Keratinocyte (primary cell): ENCODE data around the gene VPS4B. TPM values are rescaled to one million over a fixed set of nuclear protein-coding genes. Genes with fewer than 3 reads are reported as not detected.

ENCODE experiments used
- DNase-seq: peaks from one replicate; pipeline ENCODE4 v3.0.0-alpha.2; 2011; ENCODE audit warnings: low read depth, missing footprints, low spot score
- FAIRE-seq: peaks from 2 replicates; lab custom pipeline; 2011; peaks lifted over from hg19 to GRCh38; lab: Jason Lieb, UNC
- H2AFZ ChIP-seq: 2 replicates; pipeline ENCODE4 v1.6.0; 2012; ENCODE audit warnings: low read length, control low read depth, inconsistent platforms; ENCODE audit not compliant: control insufficient read depth
- H3K27ac ChIP-seq: 2 replicates; pipeline ENCODE4 v1.5.1; 2011; ENCODE audit warnings: low read length; ENCODE audit not compliant: control insufficient read depth, insufficient read depth
- H3K27me3 ChIP-seq: 3 replicates; pipeline ENCODE4 v1.6.0; 2011; ENCODE audit warnings: low read length; ENCODE audit not compliant: control insufficient read depth, insufficient read depth; ENCODE audit errors: extremely low read depth
- H3K36me3 ChIP-seq, 2 experiments: 2 replicates in 1 of 2; 3 replicates in 1 of 2; pipeline ENCODE4 v1.5.1; 2011; ENCODE audit warnings: low read length in 2 of 2, mild to moderate bottlenecking in 1 of 2; ENCODE audit not compliant: control insufficient read depth in 2 of 2, insufficient read depth in 2 of 2; ENCODE audit errors: extremely low read depth in 1 of 2
- H3K4me1 ChIP-seq: 3 replicates; pipeline ENCODE4 v1.5.1; 2011; ENCODE audit warnings: low read length; ENCODE audit not compliant: control insufficient read depth, insufficient read depth; ENCODE audit errors: extremely low read depth
- H3K4me2 ChIP-seq: 3 replicates; pipeline ENCODE4 v1.6.0; 2011; ENCODE audit warnings: low read depth, low read length; ENCODE audit not compliant: control insufficient read depth, insufficient read depth; ENCODE audit errors: extremely low read depth
- H3K4me3 ChIP-seq, 3 experiments: fragments of 200-600 bp in 1 of 3; sonication (generic) in 1 of 3; 2 replicates in 2 of 3; 3 replicates in 1 of 3; pipeline ENCODE4 v1.5.1; 2011 to 2016; ENCODE audit warnings: low read length in 3 of 3, mild to moderate bottlenecking in 3 of 3, control low read depth in 2 of 3, inconsistent platforms in 1 of 3, low read depth in 1 of 3, mixed read lengths in 1 of 3, mixed run types in 1 of 3, moderate library complexity in 1 of 3; ENCODE audit not compliant: control insufficient read depth in 2 of 3, insufficient read depth in 2 of 3; ENCODE audit errors: extremely low read depth in 1 of 3
- H3K79me2 ChIP-seq: 2 replicates; pipeline ENCODE4 v1.6.0; 2012; ENCODE audit warnings: low read length; ENCODE audit not compliant: control insufficient read depth, insufficient read depth
- H3K9ac ChIP-seq: 3 replicates; pipeline ENCODE4 v1.6.0; 2011; ENCODE audit warnings: low read length; ENCODE audit not compliant: control insufficient read depth, insufficient read depth; ENCODE audit errors: extremely low read depth
- H3K9me1 ChIP-seq: 3 replicates; pipeline ENCODE4 v1.6.0; 2011; ENCODE audit warnings: low read length; ENCODE audit not compliant: control insufficient read depth, insufficient read depth; ENCODE audit errors: extremely low read depth
- H3K9me3 ChIP-seq: 2 replicates; pipeline ENCODE4 v1.5.1; 2012; ENCODE audit warnings: low read depth, low read length; ENCODE audit not compliant: control insufficient read depth
- H4K20me1 ChIP-seq: 3 replicates; pipeline ENCODE4 v1.6.0; 2011; ENCODE audit warnings: low read length; ENCODE audit not compliant: control insufficient read depth, insufficient read depth; ENCODE audit errors: extremely low read depth
- CTCF ChIP-seq, 3 experiments: IDR thresholded peaks in 1 of 3; conservative IDR thresholded peaks in 1 of 3; optimal IDR thresholded peaks in 1 of 3; 2 replicates in 2 of 3; 3 replicates in 1 of 3; pipeline versions ENCODE3 to v1.5.1; 2011; ENCODE audit warnings: low read length in 3 of 3, mild to moderate bottlenecking in 3 of 3, moderate library complexity in 2 of 3, control low read depth in 1 of 3, inconsistent platforms in 1 of 3; ENCODE audit not compliant: insufficient read depth in 2 of 3; ENCODE audit errors: extremely low read depth in 1 of 3
- EZH2 ChIP-seq: IDR thresholded peaks from one replicate; pipeline ENCODE4 v1.6.1; 2012; ENCODE audit warnings: inconsistent platforms, mild to moderate bottlenecking, low read length, moderate library complexity
- dilution Hi-C: fragments of 300-500 bp; cut with MboI; formaldehyde crosslinking; loops from one replicate; pipeline ENCODE4 v1.7.0; 2020; ENCODE audit warnings: low sequenced_read_pairs; ENCODE audit not compliant: extremely low pct_ligation_motif_present
- polyA plus RNA-seq, 5 experiments: library from polyadenylated mRNA; depleted of rRNA in 3 of 5; stranded (reverse) in 3 of 5; stranded (forward) in 1 of 5; unstranded in 1 of 5; fragments of >200 nt; gene quantifications; 1 replicate in 1 of 5; 2 replicates in 3 of 5; 3 replicates in 1 of 5; pipeline versions ENCODE4 v1.2.1 to v1.2.3, GENCODE V29; 2011 to 2012; ENCODE audit warnings: missing spikeins in 2 of 5, low read depth in 1 of 5, low replicate concordance in 1 of 5

VPS4B gene
- polyA plus RNA-seq, 1 donor (not counting 4 experiments of a cell fraction or from before 2014, with no cell fraction given): 65.3 TPM

GRCh38 chr18:63427558-63427957 lies 5.3 kb upstream of the VPS4B start:
- Histone ChIP-seq H3K4me1 (peaks cover 20% of the 10 kb centered on the region), H3K4me3 (no peak overlapping the region), H3K36me3 (no peaks in the 10 kb centered on the region), H2AFZ (no peak overlapping the region), H3K9me3 (peaks cover 2% of the 10 kb centered on the region), H3K79me2 (no peaks in the 10 kb centered on the region), H3K9ac (no peak overlapping the region), H3K27ac (peak overlapping the region; percentile 96), H3K27me3 (no peaks in the 10 kb centered on the region), H4K20me1 (no peaks in the 10 kb centered on the region), H3K9me1 (no peaks in the 10 kb centered on the region), H3K4me2 (peak overlapping the region; percentile 65)
- FAIRE-seq: peak; percentile 100
- DNase-seq: peak; percentile 96
- no peak for TF ChIP-seq EZH2
- dilution Hi-C loops: no loop called here

GRCh38 chr18:63422864-63423304 lies 608 bp upstream of the VPS4B start:
- Histone ChIP-seq H3K36me3 (peaks cover 0 to 3% of the 10 kb centered on the region in 2 experiments), H3K27ac (peak overlapping the region; percentile 99), H3K9me3 (no peaks in the 10 kb centered on the region), H3K9ac (peak overlapping the region; percentile 99), H3K4me1 (peaks cover 31% of the 10 kb centered on the region), H3K9me1 (no peaks in the 10 kb centered on the region), H3K4me2 (peak overlapping the region; percentile 77), H2AFZ (peak overlapping the region; percentile 65), H3K27me3 (no peaks in the 10 kb centered on the region), H3K79me2 (peaks cover 40% of the 10 kb centered on the region), H3K4me3 (peak overlapping the region; percentile 85 to 94 (median 93)), H4K20me1 (no peaks in the 10 kb centered on the region)
- no peak for TF ChIP-seq EZH2
- TF ChIP-seq CTCF (optimal IDR thresholded peaks at IDR 0.05 in 1 of 3, IDR thresholded peaks at IDR 0.05 in 1 of 3, conservative IDR thresholded peaks at IDR 0.05 in 1 of 3; ENCODE audit: extremely low read depth in 1 of 3, insufficient read depth in 2 of 3, low read length in 3 of 3): peak in 1 of 3 experiments; percentile 3
- dilution Hi-C loops: no loop called here
- FAIRE-seq: peak; percentile 59
- DNase-seq: no peak

- Histone ChIP-seq H3K4me1 (peaks cover 22% of the 10 kb centered on the region), H2AFZ (no peak overlapping the region), H3K27ac (peak overlapping the region; percentile 99), H3K9me1 (no peaks in the 10 kb centered on the region), H3K79me2 (peaks cover 54% of the 10 kb centered on the region), H3K27me3 (no peaks in the 10 kb centered on the region), H3K36me3 (peaks cover 2 to 8% of the 10 kb centered on the region in 2 experiments), H4K20me1 (no peaks in the 10 kb centered on the region), H3K4me3 (peak overlapping the region; percentile 85 to 94 (median 93)), H3K4me2 (peak overlapping the region; percentile 99), H3K9ac (peak overlapping the region; percentile 99), H3K9me3 (no peaks in the 10 kb centered on the region)
- dilution Hi-C loops: no loop called here
- TF ChIP-seq CTCF (optimal IDR thresholded peaks at IDR 0.05 in 1 of 3, IDR thresholded peaks at IDR 0.05 in 1 of 3, conservative IDR thresholded peaks at IDR 0.05 in 1 of 3; ENCODE audit: extremely low read depth in 1 of 3, insufficient read depth in 2 of 3, low read length in 3 of 3) (no peak), EZH2 (no peak)
- peak; percentile 79 for FAIRE-seq
- no peak for DNase-seq
Observed at GRCh38 chr18:63421514-63421913, 762 bp downstream of the VPS4B start.
